H1 (cell line): ENCODE measurements around the gene OASL. TPM values are rescaled to one million over a fixed set of nuclear protein-coding genes. Genes with fewer than 3 reads are reported as not detected.

ENCODE experiments used
- CTCF ChIA-PET: fragments of 300-600 bp; sonication (Branson Sonifier 250); formaldehyde crosslinking; loops from one replicate; lab custom pipeline; 2021; ENCODE audit not compliant: partially characterized antibody; lab: Charles Lee
- POLR2A ChIA-PET: fragments of 300-600 bp; sonication (Branson Sonifier 250); formaldehyde crosslinking; loops from one replicate; lab custom pipeline; 2021; ENCODE audit warnings: inconsistent platforms; ENCODE audit not compliant: partially characterized antibody; lab: Charles Lee
- DNase-seq, 2 experiments: peaks; one replicate each; pipeline versions ENCODE4 v3.0.0 to v3.0.0-alpha.2; 2010 to 2022; ENCODE audit warnings: low spot score in 2 of 2, low read depth in 1 of 2, mixed read lengths in 1 of 2
- FAIRE-seq: peaks from 2 replicates; lab custom pipeline; 2011; peaks lifted over from hg19 to GRCh38; lab: Jason Lieb, UNC
- H2AFZ ChIP-seq: 2 replicates; pipeline ENCODE4 v1.8.1; 2012; ENCODE audit warnings: low read length, inconsistent platforms
- H2AK5ac ChIP-seq: 2 replicates; pipeline ENCODE4 v1.6.1; 2013; ENCODE audit warnings: low read depth, low read length
- H2BK120ac ChIP-seq: replicated peaks from 2 replicates; pipeline ENCODE3; 2013; ENCODE audit warnings: low read depth, low read length, inconsistent platforms
- H2BK12ac ChIP-seq: 2 replicates; pipeline ENCODE4 v1.6.1; 2013; ENCODE audit warnings: low read depth, low read length
- H2BK15ac ChIP-seq: 2 replicates; pipeline ENCODE4 v1.6.1; 2013; ENCODE audit warnings: low read length
- H2BK20ac ChIP-seq: 2 replicates; pipeline ENCODE4 v1.6.1; 2013; ENCODE audit warnings: low read length
- H2BK5ac ChIP-seq: 2 replicates; pipeline ENCODE4 v1.6.1; 2013; ENCODE audit warnings: low read depth, low read length
- H3K14ac ChIP-seq: 2 replicates; pipeline ENCODE4 v1.6.1; 2013; ENCODE audit warnings: inconsistent platforms; ENCODE audit not compliant: insufficient read length
- H3K18ac ChIP-seq: 2 replicates; pipeline ENCODE4 v1.6.1; 2013; ENCODE audit warnings: low read length; ENCODE audit errors: extremely low read depth
- H3K23ac ChIP-seq: 2 replicates; pipeline ENCODE4 v1.6.1; 2013; ENCODE audit warnings: inconsistent platforms; ENCODE audit not compliant: insufficient read length
- H3K23me2 ChIP-seq: 2 replicates; pipeline ENCODE4 v1.6.1; 2013; ENCODE audit warnings: low read depth, low read length
- H3K27ac ChIP-seq: 2 replicates; pipeline ENCODE4 v1.6.1; 2011; ENCODE audit warnings: low read depth, low read length, inconsistent platforms
- H3K27me3 ChIP-seq, 4 experiments: replicated peaks in 1 of 4; 1 replicate in 1 of 4; 2 replicates in 3 of 4; pipeline versions ENCODE4 v1.6.1 to v1.8.1; 2011 to 2013; ENCODE audit warnings: low read length in 3 of 4, mild to moderate bottlenecking in 3 of 4, inconsistent platforms in 2 of 4, mixed read lengths in 2 of 4, moderate library complexity in 1 of 4; ENCODE audit not compliant: control insufficient read depth in 3 of 4, insufficient read depth in 3 of 4; ENCODE audit errors: extremely low read depth in 1 of 4
- H3K36me3 ChIP-seq, 4 experiments: 2 replicates each; pipeline versions ENCODE4 v1.6.1 to v1.8.1; 2011 to 2013; ENCODE audit warnings: mild to moderate bottlenecking in 4 of 4, low read length in 3 of 4, moderate library complexity in 2 of 4, control low read depth in 1 of 4, inconsistent platforms in 1 of 4; ENCODE audit not compliant: insufficient read depth in 4 of 4, control insufficient read depth in 2 of 4
- H3K4ac ChIP-seq: replicated peaks from 2 replicates; pipeline ENCODE3; 2013; ENCODE audit warnings: low read length, low read depth, mixed read lengths, inconsistent platforms; ENCODE audit not compliant: insufficient read length
- H3K4me1 ChIP-seq, 4 experiments: replicated peaks in 1 of 4; 1 replicate in 1 of 4; 2 replicates in 3 of 4; pipeline versions ENCODE4 v1.6.1 to v1.8.1; 2011 to 2013; ENCODE audit warnings: low read length in 3 of 4, inconsistent platforms in 2 of 4, mixed read lengths in 1 of 4; ENCODE audit not compliant: insufficient read depth in 4 of 4, control insufficient read depth in 3 of 4
- H3K4me2 ChIP-seq, 2 experiments: 2 replicates each; pipeline versions ENCODE4 v1.6.1 to v1.8.1; 2011 to 2013; ENCODE audit warnings: low read depth in 2 of 2, low read length in 2 of 2, control low read depth in 1 of 2, inconsistent platforms in 1 of 2, mild to moderate bottlenecking in 1 of 2; ENCODE audit not compliant: insufficient read depth in 1 of 2
- H3K4me3 ChIP-seq, 4 experiments: fragments of 200-600, 300-600 bp in 1 of 4; sonication (generic), shearing (Covaris generic), sonication (Bioruptor Twin) in 1 of 4; 2 replicates each; pipeline versions ENCODE4 v1.5.1 to v1.8.1; 2011 to 2016; ENCODE audit warnings: low read length in 4 of 4, low read depth in 3 of 4, control low read depth in 2 of 4, inconsistent platforms in 2 of 4, mild to moderate bottlenecking in 2 of 4, mixed read lengths in 1 of 4, moderate library complexity in 1 of 4; ENCODE audit not compliant: insufficient read depth in 2 of 4; ENCODE audit errors: extremely low read depth in 1 of 4
- H3K56ac ChIP-seq: replicated peaks from 2 replicates; pipeline ENCODE3; 2013; ENCODE audit warnings: low read depth, mild to moderate bottlenecking, mixed read lengths, low read length, inconsistent platforms; ENCODE audit not compliant: insufficient read length
- H3K79me1 ChIP-seq: 2 replicates; pipeline ENCODE4 v1.6.1; 2013; ENCODE audit warnings: low read depth, low read length, control low read depth
- H3K79me2 ChIP-seq, 2 experiments: 2 replicates each; pipeline versions ENCODE4 v1.6.1 to v1.8.1; 2012 to 2013; ENCODE audit warnings: low read length in 2 of 2, mild to moderate bottlenecking in 2 of 2, inconsistent platforms in 1 of 2; ENCODE audit not compliant: insufficient read depth in 2 of 2, control insufficient read depth in 1 of 2
- H3K9ac ChIP-seq, 4 experiments: replicated peaks in 1 of 4; 1 replicate in 1 of 4; 2 replicates in 3 of 4; pipeline versions ENCODE4 v1.6.1 to v1.8.1; 2011 to 2013; ENCODE audit warnings: low read depth in 3 of 4, low read length in 3 of 4, control low read depth in 2 of 4, mild to moderate bottlenecking in 2 of 4, moderate library complexity in 2 of 4, inconsistent platforms in 1 of 4; ENCODE audit errors: extremely low read depth in 1 of 4
- H3K9me3 ChIP-seq, 2 experiments: 2 replicates each; pipeline versions ENCODE4 v1.6.1 to v1.8.1; 2012 to 2013; ENCODE audit warnings: mild to moderate bottlenecking in 2 of 2, moderate library complexity in 2 of 2, control low read depth in 1 of 2, inconsistent platforms in 1 of 2, low read depth in 1 of 2, low read length in 1 of 2, mixed read lengths in 1 of 2; ENCODE audit not compliant: insufficient read depth in 2 of 2
- H4K20me1 ChIP-seq, 2 experiments: replicated peaks in 1 of 2; 2 replicates each; pipeline versions ENCODE3 to v1.8.1; 2011 to 2013; ENCODE audit warnings: inconsistent platforms in 2 of 2, low read length in 2 of 2, mild to moderate bottlenecking in 1 of 2; ENCODE audit not compliant: insufficient read depth in 2 of 2, control insufficient read depth in 1 of 2
- H4K5ac ChIP-seq: 2 replicates; pipeline ENCODE4 v1.6.1; 2013; ENCODE audit warnings: low read length, low read depth, mixed read lengths, inconsistent platforms; ENCODE audit not compliant: insufficient read length
- H4K8ac ChIP-seq: 2 replicates; pipeline ENCODE4 v1.8.0; 2013; ENCODE audit warnings: mild to moderate bottlenecking, moderate library complexity, low read length, inconsistent platforms; ENCODE audit not compliant: insufficient read depth; ENCODE audit errors: extremely low read depth
- H4K91ac ChIP-seq: replicated peaks from 2 replicates; pipeline ENCODE3; 2013; ENCODE audit warnings: low read length, mixed read lengths, inconsistent platforms; ENCODE audit not compliant: insufficient read length
- CHD1 ChIP-seq: IDR thresholded peaks from 2 replicates; pipeline ENCODE4 v1.6.1; 2012; ENCODE audit warnings: low read depth, low read length, improper control_type of control experiment
- EZH2 ChIP-seq: fragments of 200-600 bp; sonication (generic); IDR thresholded peaks from 2 replicates; pipeline ENCODE4 v1.7.1; 2012; ENCODE audit warnings: low read depth, mild to moderate bottlenecking, moderate library complexity, low read length, inconsistent platforms; ENCODE audit not compliant: severe bottlenecking
- FOSL1 ChIP-seq: IDR thresholded peaks from 2 replicates; pipeline ENCODE4 v1.6.1; 2011; ENCODE audit warnings: mild to moderate bottlenecking, low read depth, low read length, moderate library complexity; ENCODE audit not compliant: insufficient read depth
- PHF8 ChIP-seq: fragments of 200-600 bp; sonication (generic); conservative IDR thresholded peaks from 2 replicates; pipeline ENCODE4 v1.7.1; 2012; ENCODE audit warnings: low read depth, mild to moderate bottlenecking, inconsistent platforms, low read length, moderate library complexity
- POU5F1 ChIP-seq: IDR thresholded peaks from 2 replicates; pipeline ENCODE4 v1.6.1; 2011; ENCODE audit warnings: low read depth, mild to moderate bottlenecking, low read length, moderate library complexity
- SAP30 ChIP-seq: fragments of 300-600 bp; sonication (generic); IDR thresholded peaks from 2 replicates; pipeline ENCODE4 v1.7.1; 2012; ENCODE audit warnings: low read length, moderate library complexity, mild to moderate bottlenecking, inconsistent platforms; ENCODE audit not compliant: insufficient read depth, insufficient replicate concordance
- SIRT6 ChIP-seq: IDR thresholded peaks from one replicate; pipeline ENCODE4 v1.7.1; 2012; ENCODE audit warnings: low read length, inconsistent platforms
- SP2 ChIP-seq: IDR thresholded peaks from 2 replicates; pipeline ENCODE4 v1.6.1; 2012; ENCODE audit warnings: mild to moderate bottlenecking, low read length, inconsistent platforms
- TAF1 ChIP-seq: IDR thresholded peaks from 2 replicates; pipeline ENCODE4 v1.6.1; 2011; ENCODE audit warnings: mild to moderate bottlenecking, low read depth, low read length
- WGBS, 2 experiments: shearing (Covaris generic) in 1 of 2; methylation state at CpG; one replicate each; pipeline versions ENCODE4 v1.1.6 to v1.1.7; 2013 to 2015; ENCODE audit warnings: low lambda C conversion rate in 2 of 2, mixed read lengths in 2 of 2, inconsistent platforms in 1 of 2, low coverage in 1 of 2, missing lambda C conversion rate in 1 of 2; ENCODE audit not compliant: insufficient replicate concordance in 2 of 2, insufficient coverage in 1 of 2, insufficient read length in 1 of 2; ENCODE audit errors: extremely low coverage in 1 of 2, missing lambda C conversion rate in 1 of 2; 5-methylcytosine and 5-hydroxymethylcytosine counted together
- polyA plus RNA-seq, 7 experiments: library from polyadenylated mRNA; depleted of rRNA in 3 of 7; stranded (reverse) in 5 of 7; unstranded in 2 of 7; fragments of >200 nt in 5 of 7; fragments of 200-250 nt in 2 of 7; gene quantifications; 1 replicate in 5 of 7; 2 replicates in 1 of 7; 4 replicates in 1 of 7; pipeline versions ENCODE4 v1.2.1 to v1.2.3, GENCODE V29; 2011 to 2013; ENCODE audit warnings: missing spikeins in 2 of 7, mixed read lengths in 2 of 7
- total RNA-seq: library from RNA; stranded (reverse); fragmentation: NEBNext Ultra II Directional; extraction: Animal tissue kit (Norgen Biotek cat#: 25700); gene quantifications from 2 replicates; pipeline ENCODE4 v1.2.1, GENCODE V29; 2021
- TF ChIP-seq, protein P1 (sequence below): IDR thresholded peaks from 2 replicates; pipeline ENCODE4 v1.6.1; 2011; ENCODE audit warnings: low read length, improper control_type of control experiment

The OASL gene
- total and polyA plus RNA-seq, 2 of the 8 experiments (the other 6 are each of a cell fraction or from before 2014, with no cell fraction given) = not detected

GRCh38 chr12:121085506-121086353 is 46.7 kb upstream of the OASL start:
- no peak overlapping the region for H3K9ac ChIP-seq
- H2BK5ac ChIP-seq = no peak overlapping the region; the same call in 1 of the 2 replicates
- DNase-seq (peak in 1 of 2 experiments; percentile 30), FAIRE-seq (no peak)
- peak overlapping the region; percentile 19; the same call in 1 of the 2 replicates for H4K8ac ChIP-seq
- H3K27me3 ChIP-seq = peaks cover 0 to 2% (median 0%) of the 10 kb centered on the region in 4 experiments; a peak in 1 of 7 replicates
- no peaks in the 10 kb centered on the region for H3K79me1 ChIP-seq
- H3K9me3 ChIP-seq = no peaks in the 10 kb centered on the region; a peak in 1 of 4 replicates
- H3K23me2 ChIP-seq = no peaks in the 10 kb centered on the region
- no peaks in the 10 kb centered on the region for H3K79me2 ChIP-seq
- H4K91ac ChIP-seq = no peak overlapping the region
- no peak overlapping the region for H3K56ac ChIP-seq
- peaks cover 0 to 4% (median 0%) of the 10 kb centered on the region in 4 experiments; a peak in 1 of 7 replicates for H3K4me1 ChIP-seq
- H2AK5ac ChIP-seq = no peak overlapping the region
- no peak overlapping the region for H3K18ac ChIP-seq
- H2BK15ac ChIP-seq = no peak overlapping the region
- POLR2A ChIA-PET = interaction anchor here (0.9 to 1.5 kb wide), 2 partner anchors 13 to 18 kb away, joined by 3 to 5 read pairs; no protein-coding TSS in a partner anchor
- H4K20me1 ChIP-seq = no peaks in the 10 kb centered on the region
- no peak overlapping the region for H2BK120ac ChIP-seq
- WGBS, 2 experiments = 86% methylated on average over 17 of the region's 17 CpGs; no CpG with 5 or more reads in 1 of the 2 experiments
- H3K4me3 ChIP-seq = no peak overlapping the region
- H3K4me2 ChIP-seq = no peak overlapping the region
- no peaks in the 10 kb centered on the region for H3K36me3 ChIP-seq
- H2AFZ ChIP-seq = peak overlapping the region; percentile 5; the same call in 1 of the 2 replicates
- no peak overlapping the region for H3K23ac ChIP-seq
- CTCF ChIA-PET = interaction anchor here (0.9 to 3.3 kb wide), 5 partner anchors 9 to 77 kb away, joined by 3 to 20 read pairs (median 5); no protein-coding TSS in a partner anchor
- no peak overlapping the region for H3K14ac ChIP-seq
- no peak overlapping the region for H4K5ac ChIP-seq
- H2BK12ac ChIP-seq = no peak overlapping the region
- no peak overlapping the region for H2BK20ac ChIP-seq
- H3K4ac ChIP-seq = no peak overlapping the region
- no peak overlapping the region for H3K27ac ChIP-seq
- TF ChIP-seq PHF8 (no peak), SAP30 (no peak), CHD1 (no peak), SIRT6 (no peak), TAF1 (no peak), POU5F1 (no peak), FOSL1 (no peak), EZH2 (no peak), SP2 (no peak)
- TF ChIP-seq, protein P1, sequence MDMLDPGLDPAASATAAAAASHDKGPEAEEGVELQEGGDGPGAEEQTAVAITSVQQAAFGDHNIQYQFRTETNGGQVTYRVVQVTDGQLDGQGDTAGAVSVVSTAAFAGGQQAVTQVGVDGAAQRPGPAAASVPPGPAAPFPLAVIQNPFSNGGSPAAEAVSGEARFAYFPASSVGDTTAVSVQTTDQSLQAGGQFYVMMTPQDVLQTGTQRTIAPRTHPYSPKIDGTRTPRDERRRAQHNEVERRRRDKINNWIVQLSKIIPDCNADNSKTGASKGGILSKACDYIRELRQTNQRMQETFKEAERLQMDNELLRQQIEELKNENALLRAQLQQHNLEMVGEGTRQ = no peak
